H9 (cell line): ENCODE results near the gene SASH3. TPM values are rescaled to one million over a fixed set of nuclear protein-coding genes. Genes with fewer than 3 reads are reported as not detected.

Source experiments
- DNase-seq: peaks from one replicate; pipeline ENCODE4 v3.0.0-alpha.2; 2017
- H2AFZ ChIP-seq: one replicate; pipeline ENCODE4 v1.6.1; 2013; ENCODE audit warnings: mild to moderate bottlenecking, low read length, control low read depth, moderate library complexity
- H2AK5ac ChIP-seq: 2 replicates; pipeline ENCODE4 v1.6.1; 2013; ENCODE audit warnings: low read length, control low read depth, mixed read lengths; ENCODE audit not compliant: insufficient read length
- H2BK120ac ChIP-seq: one replicate; pipeline ENCODE4 v1.6.1; 2013; ENCODE audit warnings: low read depth, mild to moderate bottlenecking, low read length, control low read depth, inconsistent platforms; ENCODE audit not compliant: poor library complexity, severe bottlenecking
- H2BK12ac ChIP-seq: 2 replicates; pipeline ENCODE4 v1.6.1; 2013; ENCODE audit warnings: low read length, control low read depth, mixed read lengths, low read depth; ENCODE audit not compliant: insufficient read length
- H2BK15ac ChIP-seq: 2 replicates; pipeline ENCODE4 v1.6.1; 2013; ENCODE audit warnings: low read depth, low read length, control low read depth
- H2BK20ac ChIP-seq: one replicate; pipeline ENCODE4 v1.6.1; 2013; ENCODE audit warnings: low read depth, mild to moderate bottlenecking, low read length, control low read depth, inconsistent platforms; ENCODE audit not compliant: poor library complexity, severe bottlenecking
- H2BK5ac ChIP-seq: 2 replicates; pipeline ENCODE4 v1.6.1; 2013; ENCODE audit warnings: low read length, control low read depth, mixed read lengths; ENCODE audit not compliant: insufficient read length
- H3K14ac ChIP-seq: 2 replicates; pipeline ENCODE4 v1.6.1; 2013; ENCODE audit warnings: low read length, control low read depth; ENCODE audit not compliant: insufficient read depth
- H3K18ac ChIP-seq: 2 replicates; pipeline ENCODE4 v1.6.1; 2013; ENCODE audit warnings: low read depth, mild to moderate bottlenecking, mixed read lengths, low read length, control low read depth; ENCODE audit not compliant: insufficient read length
- H3K23ac ChIP-seq: 2 replicates; pipeline ENCODE4 v1.6.1; 2013; ENCODE audit warnings: low read length, control low read depth, mixed read lengths, low read depth; ENCODE audit not compliant: insufficient read length
- H3K23me2 ChIP-seq: 2 replicates; pipeline ENCODE4 v1.6.1; 2013; ENCODE audit warnings: low read depth, mild to moderate bottlenecking, mixed read lengths, low read length, control low read depth; ENCODE audit not compliant: insufficient read length, poor library complexity, severe bottlenecking
- H3K27ac ChIP-seq: 2 replicates; pipeline ENCODE4 v1.5.1; 2013; ENCODE audit warnings: low read length, control low read depth, mixed read lengths, low read depth; ENCODE audit not compliant: insufficient read length
- H3K27me3 ChIP-seq: 2 replicates; pipeline ENCODE4 v1.6.1; 2013; ENCODE audit warnings: low read length, control low read depth, inconsistent platforms; ENCODE audit not compliant: insufficient read depth
- H3K4ac ChIP-seq: 2 replicates; pipeline ENCODE4 v1.6.1; 2013; ENCODE audit warnings: low read depth, mild to moderate bottlenecking, control low read depth, inconsistent platforms, low read length, moderate library complexity
- H3K4me1 ChIP-seq: 2 replicates; pipeline ENCODE4 v1.6.1; 2013; ENCODE audit warnings: low read length, control low read depth, inconsistent platforms; ENCODE audit not compliant: insufficient read depth
- H3K4me2 ChIP-seq: 2 replicates; pipeline ENCODE4 v1.6.1; 2013; ENCODE audit warnings: low read length, control low read depth, mixed read lengths; ENCODE audit not compliant: insufficient read length, insufficient read depth
- H3K56ac ChIP-seq: 2 replicates; pipeline ENCODE4 v1.6.1; 2013; ENCODE audit warnings: low read depth, mild to moderate bottlenecking, mixed read lengths, low read length, control low read depth; ENCODE audit not compliant: insufficient read length
- H3K79me1 ChIP-seq: 2 replicates; pipeline ENCODE4 v1.6.1; 2013; ENCODE audit warnings: low read depth, mild to moderate bottlenecking, moderate library complexity, low read length, control low read depth, inconsistent platforms; ENCODE audit not compliant: insufficient read depth, poor library complexity, severe bottlenecking
- H3K79me2 ChIP-seq: 2 replicates; pipeline ENCODE4 v1.6.1; 2013; ENCODE audit warnings: low read length, control low read depth, inconsistent platforms; ENCODE audit not compliant: insufficient read depth
- H3K9ac ChIP-seq: 2 replicates; pipeline ENCODE4 v1.6.1; 2013; ENCODE audit warnings: low read length, control low read depth, mixed read lengths; ENCODE audit not compliant: insufficient read length; ENCODE audit errors: extremely low read depth
- H3K9me3 ChIP-seq: one replicate; pipeline ENCODE4 v1.6.1; 2013; ENCODE audit warnings: low read depth, low read length, inconsistent platforms; ENCODE audit not compliant: control insufficient read depth
- H3T11ph ChIP-seq: one replicate; pipeline ENCODE4 v1.6.1; 2013; ENCODE audit warnings: mild to moderate bottlenecking, low read length, control low read depth, inconsistent platforms
- H4K20me1 ChIP-seq: one replicate; pipeline ENCODE4 v1.6.1; 2013; ENCODE audit not compliant: control insufficient read depth, insufficient read length, insufficient read depth
- H4K5ac ChIP-seq: 2 replicates; pipeline ENCODE4 v1.6.1; 2013; ENCODE audit warnings: low read depth, mild to moderate bottlenecking, mixed read lengths, low read length, control low read depth; ENCODE audit not compliant: insufficient read length
- H4K8ac ChIP-seq: replicated peaks from 2 replicates; pipeline ENCODE4 v1.6.1; 2013; ENCODE audit warnings: low read length, control low read depth, mixed read lengths, low read depth; ENCODE audit not compliant: insufficient read length
- H4K91ac ChIP-seq: 2 replicates; pipeline ENCODE4 v1.6.1; 2013; ENCODE audit warnings: low read depth, mild to moderate bottlenecking, moderate library complexity, mixed read lengths, low read length, control low read depth; ENCODE audit not compliant: insufficient read length
- H3K27ac Mint-ChIP-seq, 3 experiments: 2 replicates in 2 of 3; 3 replicates in 1 of 3; pipeline ENCODE4 v1.8.0; 2020 to 2021; ENCODE audit warnings: mixed read lengths in 3 of 3, mild to moderate bottlenecking in 1 of 3, moderate library complexity in 1 of 3
- H3K27me3 Mint-ChIP-seq: 2 replicates; pipeline ENCODE4 v1.8.0; 2021; ENCODE audit warnings: low read depth, mild to moderate bottlenecking, moderate library complexity, mixed read lengths
- H3K36me3 Mint-ChIP-seq, 3 experiments: 2 replicates in 2 of 3; 3 replicates in 1 of 3; pipeline ENCODE4 v1.8.0; 2020 to 2021; ENCODE audit warnings: low read depth in 3 of 3, mixed read lengths in 3 of 3; ENCODE audit not compliant: insufficient read depth in 1 of 3
- H3K4me1 Mint-ChIP-seq, 2 experiments: 2 replicates each; pipeline ENCODE4 v1.8.0; 2020; ENCODE audit warnings: mixed read lengths in 2 of 2
- H3K4me3 Mint-ChIP-seq, 2 experiments: 2 replicates in 1 of 2; 3 replicates in 1 of 2; pipeline ENCODE4 v1.8.0; 2020 to 2021; ENCODE audit warnings: mild to moderate bottlenecking in 2 of 2, mixed read lengths in 2 of 2, moderate library complexity in 1 of 2
- H3K9me3 Mint-ChIP-seq, 2 experiments: 2 replicates in 1 of 2; 3 replicates in 1 of 2; pipeline ENCODE4 v1.8.0; 2020; ENCODE audit warnings: mild to moderate bottlenecking in 2 of 2, mixed read lengths in 2 of 2, moderate library complexity in 1 of 2
- CTCF ChIP-seq: fragments of 200-600 bp; sonication (generic); conservative IDR thresholded peaks from 3 replicates; pipeline ENCODE4 v1.8.0; 2021; ENCODE audit warnings: antibody characterized with exemption, mild to moderate bottlenecking
- WGBS: extraction: QIAGEN DNeasy Blood & Tissue Kit; methylation state at CpG from one replicate; pipeline ENCODE4 v1.1.7; 2013; ENCODE audit warnings: missing lambda C conversion rate, low lambda C conversion rate, mixed read lengths; ENCODE audit not compliant: insufficient read length; ENCODE audit errors: extremely low coverage; 5-methylcytosine and 5-hydroxymethylcytosine counted together
- total RNA-seq: library from RNA; stranded (reverse); gene quantifications from 2 replicates; pipeline ENCODE4 v1.2.1, GENCODE V29; 2021

SASH3 gene
- total RNA-seq, 1 experiment from 2014 or later: not detected

- no peak within 1 kb of the TSS for H3K14ac ChIP-seq
- no peak within 1 kb of the TSS for H3K27ac ChIP-seq
- peak within 1 kb of the TSS; percentile 61 for H3K9ac ChIP-seq
- Mint-ChIP-seq H3K27me3 (peaks cover 4% of the 10 kb centered on the region), H3K27ac (peak within 1 kb of the TSS in 2 of 3 experiments; percentile 68 to 82; a peak in 5 of 7 replicates), H3K9me3 (peaks cover 0 to 76% of the 10 kb centered on the region in 2 experiments; a peak in 3 of 5 replicates), H3K36me3 (peaks cover 12 to 27% (median 12%) of the 10 kb centered on the region in 3 experiments), H3K4me1 (peaks cover 10 to 15% of the 10 kb centered on the region in 2 experiments), H3K4me3 (peak within 1 kb of the TSS; percentile 88 to 94)
- H3K79me1 ChIP-seq: no peaks in the 10 kb centered on the region
- no peak within 1 kb of the TSS for H4K5ac ChIP-seq
- H4K20me1 ChIP-seq: no peaks in the 10 kb centered on the region
- no peak within 1 kb of the TSS for H3K18ac ChIP-seq
- H3T11ph ChIP-seq: no peak within 1 kb of the TSS
- no peak within 1 kb of the TSS for H2BK15ac ChIP-seq
- H2BK120ac ChIP-seq: no peak within 1 kb of the TSS
- H3K4ac ChIP-seq: no peak within 1 kb of the TSS
- H3K9me3 ChIP-seq: peaks cover 8% of the 10 kb centered on the region
- no peak within 1 kb of the TSS for H2BK20ac ChIP-seq
- H3K23me2 ChIP-seq: peaks cover 3% of the 10 kb centered on the region
- no peaks in the 10 kb centered on the region for H3K4me1 ChIP-seq
- TF ChIP-seq CTCF: no peak
- no CpG with 5 or more reads among the region's 72 CpGs for WGBS
- H3K4me2 ChIP-seq: peak within 1 kb of the TSS; percentile 65
- H3K79me2 ChIP-seq: no peaks in the 10 kb centered on the region
- H4K91ac ChIP-seq: no peak within 1 kb of the TSS
- no peak within 1 kb of the TSS for H2AFZ ChIP-seq
- H4K8ac ChIP-seq: no peak within 1 kb of the TSS
- DNase-seq: peak; percentile 92
- H2AK5ac ChIP-seq: no peak within 1 kb of the TSS
- H3K27me3 ChIP-seq: no peaks in the 10 kb centered on the region
- H3K56ac ChIP-seq: no peak within 1 kb of the TSS
- H3K23ac ChIP-seq: no peak within 1 kb of the TSS
- no peak within 1 kb of the TSS for H2BK12ac ChIP-seq
- no peak within 1 kb of the TSS for H2BK5ac ChIP-seq
Observed at GRCh38 chrX:129843459-129844306, 63.9 kb downstream of the SASH3 start, which contains the start of gene ZDHHC9. ZDHHC9 (minus strand) TSS chrX:129843886; CDS start chrX:129841945, 1,941 bp downstream.

Other genes with a start within 250 kb of the SASH3 start
- gene OCRL, start 239.7 kb upstream of the SASH3 start, total RNA-seq: 30.1 and 31.4 TPM in 2 replicates
- gene APLN, start 125.0 kb upstream of the SASH3 start, total RNA-seq: 0.18 and 0.24 TPM in 2 replicates
- 0.11 TPM in 1 of 2 replicates, not detected in the other for gene XPNPEP2, start 41.0 kb upstream of the SASH3 start, total RNA-seq
- 20.2 and 21.0 TPM in 2 replicates for gene ZDHHC9, start 63.9 kb downstream of the SASH3 start, total RNA-seq
- gene UTP14A, start 126.2 kb downstream of the SASH3 start, total RNA-seq: 37.0 and 39.0 TPM in 2 replicates
- gene BCORL1, start 202.7 kb downstream of the SASH3 start, total RNA-seq: 6.1 TPM in 2 replicates